GM21423 (cell line): Measurements from ENCODE around the gene MIGA2.
"Not testable (repeated sequence)": the region's sequence is repeated elsewhere in the genome, so short reads cannot be mapped to it uniquely, and the experiment has no call there.

Source experiments
- ATAC-seq: cut with Tn5 transposase; IDR thresholded peaks from one replicate; pipeline ENCODE4 v1.9.1; 2021; ENCODE audit warnings: mild to moderate bottlenecking, moderate library complexity; ENCODE audit not compliant: unreplicated experiment

The MIGA2 gene

GRCh38 chr9:129098328-129098727 is 61.9 kb downstream of the MIGA2 start:
- no peak for ATAC-seq

- ATAC-seq: no peak
Measured at GRCh38 chr9:129100383-129101169, 64.2 kb downstream of the MIGA2 start.

GRCh38 chr9:129101279-129101678 is 64.9 kb downstream of the MIGA2 start:
- ATAC-seq: no peak

- ATAC-seq: no peak
Measured at GRCh38 chr9:129102095-129102525, 65.7 kb downstream of the MIGA2 start.

GRCh38 chr9:129102791-129103594 is 66.6 kb downstream of the MIGA2 start:
- no peak for ATAC-seq

- ATAC-seq: no peak
Measured at GRCh38 chr9:129103595-129103965, 67.2 kb downstream of the MIGA2 start.

GRCh38 chr9:129104051-129104450 is 67.6 kb downstream of the MIGA2 start:
- no peak for ATAC-seq

GRCh38 chr9:129105857-129106694 is 69.7 kb downstream of the MIGA2 start:
- ATAC-seq: no peak

GRCh38 chr9:129107651-129108050 is 71.2 kb downstream of the MIGA2 start:
- no peak for ATAC-seq

- ATAC-seq: no peak
Measured at GRCh38 chr9:129108083-129108804, 71.8 kb downstream of the MIGA2 start.

GRCh38 chr9:129108805-129109536 is 72.5 kb downstream of the MIGA2 start:
- no peak for ATAC-seq

- ATAC-seq: no peak
Measured at GRCh38 chr9:129109537-129109903, 73.1 kb downstream of the MIGA2 start.

GRCh38 chr9:129109952-129110739 is 73.7 kb downstream of the MIGA2 start:
- ATAC-seq: peak; percentile 5

GRCh38 chr9:129110740-129111527 is 74.5 kb downstream of the MIGA2 start, which contains the start of the genes CRAT and PTPA:
Gene CRAT, minus strand, starts transcription at chr9:129110793. Its CDS starts 284 bp downstream, at chr9:129110509.
Gene PTPA, plus strand, starts transcription at chr9:129111415. Its CDS starts 186 bp downstream, at chr9:129111601.
- ATAC-seq: peak; percentile 71

GRCh38 chr9:129111528-129112151 is 75.2 kb downstream of the MIGA2 start:
- peak; percentile 34 for ATAC-seq

GRCh38 chr9:129112526-129112925 is 76.1 kb downstream of the MIGA2 start:
- ATAC-seq: not testable (repeated sequence)

- no peak for ATAC-seq
Measured at GRCh38 chr9:129113645-129114304, 77.3 kb downstream of the MIGA2 start.
